Neural progenitor cell (in vitro differentiated cells): ENCODE data around the gene LOXHD1. TPM values are rescaled to one million over a fixed set of nuclear protein-coding genes. Genes with fewer than 3 reads are reported as not detected.

Experiments
- DNase-seq: peaks from one replicate; pipeline ENCODE4 v3.0.0-alpha.2; 2016; ENCODE audit warnings: low spot score
- H2AFZ ChIP-seq: fragments of 200-600 bp; sonication (generic); replicated peaks from 2 replicates; pipeline ENCODE4 v1.6.1; 2016; ENCODE audit warnings: antibody characterized with exemption
- H3F3A ChIP-seq: fragments of 200-600 bp; sonication (generic); 2 replicates; pipeline ENCODE4 v1.6.1; 2016; ENCODE audit warnings: antibody characterized with exemption, low read depth
- H3K27ac ChIP-seq: fragments of 200-600 bp; sonication (generic); 2 replicates; pipeline ENCODE4 v1.5.1; 2016; ENCODE audit warnings: mild to moderate bottlenecking
- H3K27me3 ChIP-seq: fragments of 200-600 bp; sonication (generic); 2 replicates; pipeline ENCODE4 v1.6.1; 2016; ENCODE audit warnings: mild to moderate bottlenecking, moderate library complexity
- H3K36me3 ChIP-seq: fragments of 200-600 bp; sonication (generic); 2 replicates; pipeline ENCODE4 v1.5.1; 2016
- H3K4me1 ChIP-seq: fragments of 200-600 bp; sonication (generic); 2 replicates; pipeline ENCODE4 v1.6.1; 2016; ENCODE audit warnings: mixed run types
- H3K4me2 ChIP-seq: fragments of 200-600 bp; sonication (generic); 2 replicates; pipeline ENCODE4 v1.6.1; 2016
- H3K4me3 ChIP-seq: fragments of 200-600 bp; sonication (generic); 2 replicates; pipeline ENCODE4 v1.5.1; 2016
- H3K79me2 ChIP-seq: fragments of 200-600 bp; sonication (generic); 2 replicates; pipeline ENCODE4 v1.6.1; 2016; ENCODE audit warnings: low read depth
- H3K9ac ChIP-seq: fragments of 200-600 bp; sonication (generic); 2 replicates; pipeline ENCODE4 v1.6.1; 2016
- H3K9me3 ChIP-seq: fragments of 200-600 bp; sonication (generic); 2 replicates; pipeline ENCODE4 v1.5.1; 2016; ENCODE audit warnings: low read depth
- H4K20me1 ChIP-seq: fragments of 200-600 bp; sonication (generic); 2 replicates; pipeline ENCODE4 v1.6.1; 2016; ENCODE audit warnings: low read depth
- H3K27ac Mint-ChIP-seq: 3 replicates; pipeline ENCODE4 v1.8.0; 2021; ENCODE audit warnings: mixed read lengths
- H3K27me3 Mint-ChIP-seq: 2 replicates; pipeline ENCODE4 v1.8.0; 2022; ENCODE audit warnings: low read depth, mild to moderate bottlenecking, inconsistent platforms, moderate library complexity, mixed read lengths; ENCODE audit not compliant: insufficient read depth
- H3K36me3 Mint-ChIP-seq: 3 replicates; pipeline ENCODE4 v1.8.0; 2021; ENCODE audit warnings: mixed read lengths
- H3K4me1 Mint-ChIP-seq: 3 replicates; pipeline ENCODE4 v1.8.0; 2021; ENCODE audit warnings: mixed read lengths
- H3K4me3 Mint-ChIP-seq: 3 replicates; pipeline ENCODE4 v1.8.0; 2021; ENCODE audit warnings: mild to moderate bottlenecking, moderate library complexity, mixed read lengths
- H3K9me3 Mint-ChIP-seq: 3 replicates; pipeline ENCODE4 v1.8.0; 2020; ENCODE audit warnings: mixed read lengths
- EZH2 ChIP-seq: fragments of 200-600 bp; sonication (generic); IDR thresholded peaks from 2 replicates; pipeline ENCODE4 v1.6.1; 2017; ENCODE audit warnings: antibody characterized with exemption, mild to moderate bottlenecking, moderate library complexity
- EZH2phosphoT487 ChIP-seq: fragments of 200-600 bp; sonication (generic); IDR thresholded peaks from 2 replicates; pipeline ENCODE4 v1.6.1; 2017; ENCODE audit warnings: antibody characterized with exemption
- total RNA-seq: library from RNA; depleted of rRNA; stranded (reverse); fragments of >200 nt; gene quantifications from 2 replicates; pipeline ENCODE4 v1.2.3, GENCODE V29; 2015; ENCODE audit warnings: low replicate concordance
- TF ChIP-seq, protein P1 (sequence below): fragments of 200-600 bp; sonication (generic); IDR thresholded peaks from 2 replicates; pipeline ENCODE4 v1.5.1; 2017; ENCODE audit warnings: antibody characterized with exemption, mild to moderate bottlenecking

LOXHD1 gene
- total RNA-seq, 1 donor from 2014 or later: not detected

DNA sequence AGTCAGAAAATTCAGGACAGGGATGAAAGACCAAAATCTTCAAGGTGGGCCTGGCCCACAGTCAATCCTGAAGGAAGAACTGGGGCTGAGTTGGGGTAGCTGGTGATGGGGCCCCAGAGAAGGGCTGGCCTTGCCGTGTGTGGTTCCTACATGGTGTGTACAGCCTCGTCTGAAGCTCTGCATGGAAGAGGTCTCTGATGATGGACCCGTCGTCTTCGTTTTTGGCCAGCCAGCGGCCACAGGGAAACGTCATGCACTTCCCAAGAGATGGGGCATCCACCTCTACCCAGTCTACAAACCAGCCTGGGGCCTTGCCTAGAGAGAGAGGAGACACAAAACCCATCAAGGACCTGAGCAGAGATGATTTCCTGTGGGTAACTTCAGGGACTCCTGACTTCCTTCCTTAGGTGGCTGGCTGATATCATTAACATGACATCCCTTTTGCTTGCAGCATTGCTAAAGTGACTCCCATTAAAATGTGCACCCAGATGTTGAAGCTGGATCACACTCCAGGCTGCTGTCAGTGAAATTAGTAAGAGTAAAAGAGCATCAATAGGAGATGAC is 115.3 kb downstream of the LOXHD1 start:
- no peak overlapping the region for H3K9ac ChIP-seq
- Mint-ChIP-seq H3K4me1 (no peaks in the 10 kb centered on the region), H3K27ac (no peak overlapping the region), H3K27me3 (peaks cover 13% of the 10 kb centered on the region), H3K9me3 (peaks cover 5% of the 10 kb centered on the region), H3K36me3 (no peaks in the 10 kb centered on the region), H3K4me3 (no peak overlapping the region)
- no peak overlapping the region for H3K4me2 ChIP-seq
- H3K4me1 ChIP-seq: no peaks in the 10 kb centered on the region
- no peak overlapping the region for H2AFZ ChIP-seq
- H3K4me3 ChIP-seq: no peak overlapping the region
- no peaks in the 10 kb centered on the region for H3K79me2 ChIP-seq
- no peak overlapping the region for H3K27ac ChIP-seq
- H3K36me3 ChIP-seq: no peaks in the 10 kb centered on the region
- no peaks in the 10 kb centered on the region for H3F3A ChIP-seq
- no peaks in the 10 kb centered on the region for H3K9me3 ChIP-seq
- H4K20me1 ChIP-seq: peaks cover 8% of the 10 kb centered on the region
- TF ChIP-seq, protein P1, sequence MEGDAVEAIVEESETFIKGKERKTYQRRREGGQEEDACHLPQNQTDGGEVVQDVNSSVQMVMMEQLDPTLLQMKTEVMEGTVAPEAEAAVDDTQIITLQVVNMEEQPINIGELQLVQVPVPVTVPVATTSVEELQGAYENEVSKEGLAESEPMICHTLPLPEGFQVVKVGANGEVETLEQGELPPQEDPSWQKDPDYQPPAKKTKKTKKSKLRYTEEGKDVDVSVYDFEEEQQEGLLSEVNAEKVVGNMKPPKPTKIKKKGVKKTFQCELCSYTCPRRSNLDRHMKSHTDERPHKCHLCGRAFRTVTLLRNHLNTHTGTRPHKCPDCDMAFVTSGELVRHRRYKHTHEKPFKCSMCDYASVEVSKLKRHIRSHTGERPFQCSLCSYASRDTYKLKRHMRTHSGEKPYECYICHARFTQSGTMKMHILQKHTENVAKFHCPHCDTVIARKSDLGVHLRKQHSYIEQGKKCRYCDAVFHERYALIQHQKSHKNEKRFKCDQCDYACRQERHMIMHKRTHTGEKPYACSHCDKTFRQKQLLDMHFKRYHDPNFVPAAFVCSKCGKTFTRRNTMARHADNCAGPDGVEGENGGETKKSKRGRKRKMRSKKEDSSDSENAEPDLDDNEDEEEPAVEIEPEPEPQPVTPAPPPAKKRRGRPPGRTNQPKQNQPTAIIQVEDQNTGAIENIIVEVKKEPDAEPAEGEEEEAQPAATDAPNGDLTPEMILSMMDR: no peak
- TF ChIP-seq EZH2phosphoT487 (no peak), EZH2 (no peak)
- no peak for DNase-seq
- H3K27me3 ChIP-seq: no peaks in the 10 kb centered on the region

DNA sequence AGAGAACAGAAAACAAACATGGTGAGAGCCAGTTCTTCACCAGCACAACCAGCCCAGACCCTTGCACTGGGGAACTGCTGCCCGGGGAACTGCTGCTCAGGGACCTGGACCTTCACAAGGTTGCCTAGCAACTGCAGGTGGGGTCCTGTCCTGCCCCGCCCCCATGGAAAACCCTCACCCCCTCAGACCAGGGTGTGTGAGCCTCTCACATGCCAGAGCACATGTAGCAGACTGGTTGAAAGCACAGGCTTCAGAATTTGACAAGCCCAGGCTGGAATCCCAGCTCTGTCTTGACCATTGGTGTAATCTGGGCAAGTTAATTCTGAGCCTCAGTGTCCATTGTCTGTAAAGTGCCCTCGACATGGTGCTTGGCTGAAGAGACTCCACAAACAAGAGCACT is 118.6 kb downstream of the LOXHD1 start:
- Mint-ChIP-seq H3K9me3 (no peaks in the 10 kb centered on the region), H3K27ac (no peak overlapping the region), H3K4me1 (no peaks in the 10 kb centered on the region), H3K4me3 (no peak overlapping the region), H3K27me3 (peaks cover 11% of the 10 kb centered on the region), H3K36me3 (no peaks in the 10 kb centered on the region)
- no peaks in the 10 kb centered on the region for H3K79me2 ChIP-seq
- no peak for TF ChIP-seq EZH2
- H3K27me3 ChIP-seq: no peaks in the 10 kb centered on the region
- H3K9me3 ChIP-seq: no peaks in the 10 kb centered on the region
- H3K4me2 ChIP-seq: no peak overlapping the region
- H3K27ac ChIP-seq: no peak overlapping the region
- H3K4me1 ChIP-seq: no peaks in the 10 kb centered on the region
- H4K20me1 ChIP-seq: peaks cover 8% of the 10 kb centered on the region
- no peak overlapping the region for H3K4me3 ChIP-seq
- no peaks in the 10 kb centered on the region for H3K36me3 ChIP-seq
- no peak for DNase-seq
- H3K9ac ChIP-seq: no peak overlapping the region
- H3F3A ChIP-seq: no peaks in the 10 kb centered on the region
- no peak overlapping the region for H2AFZ ChIP-seq

DNA sequence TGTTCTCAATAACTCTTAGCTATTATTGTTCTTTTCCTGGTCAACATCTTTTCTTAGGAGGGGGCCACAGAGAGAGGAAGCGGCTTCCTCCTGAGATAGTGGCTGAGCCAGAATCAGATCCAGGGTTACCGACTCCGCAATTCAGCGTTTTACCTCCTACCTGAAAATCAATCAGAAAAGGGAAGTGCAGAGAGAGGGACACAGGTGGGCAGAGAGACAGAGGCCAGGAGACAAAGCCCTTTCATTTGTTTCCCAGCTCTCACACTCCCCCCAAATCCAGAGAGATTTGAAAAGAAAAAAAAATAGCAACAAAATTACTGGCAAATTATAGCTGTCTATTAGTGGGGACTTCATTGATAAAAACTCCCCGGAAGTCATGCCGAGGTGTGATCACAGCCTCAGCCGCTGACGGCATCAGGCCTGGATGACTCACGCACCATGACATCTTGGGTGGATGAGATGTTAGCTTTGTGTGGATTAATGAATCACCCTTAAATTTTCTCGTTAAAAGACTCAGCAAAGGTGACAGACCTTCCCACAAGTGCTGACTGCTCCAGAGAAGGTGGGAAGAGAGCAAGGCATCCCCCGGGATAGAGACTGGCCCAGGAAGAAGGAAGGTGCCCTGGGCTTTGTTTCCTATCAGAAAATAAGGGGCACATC is 120.7 kb downstream of the LOXHD1 start:
- H3K27me3 Mint-ChIP-seq: peaks cover 9% of the 10 kb centered on the region
- H3K36me3 ChIP-seq: no peaks in the 10 kb centered on the region
- H3K9me3 ChIP-seq: no peaks in the 10 kb centered on the region

More for the DNA sequence above, 120.7 kb downstream of the LOXHD1 start:
- Mint-ChIP-seq H3K9me3 (no peaks in the 10 kb centered on the region), H3K27ac (no peak overlapping the region), H3K4me1 (no peaks in the 10 kb centered on the region), H3K36me3 (no peaks in the 10 kb centered on the region), H3K4me3 (no peak overlapping the region)
- H3K79me2 ChIP-seq: no peaks in the 10 kb centered on the region
- no peak for DNase-seq
- H4K20me1 ChIP-seq: no peaks in the 10 kb centered on the region
- H3K4me1 ChIP-seq: no peaks in the 10 kb centered on the region
- no peak for TF ChIP-seq EZH2phosphoT487
- TF ChIP-seq, protein P1: no peak
- no peak for TF ChIP-seq EZH2
- H3K27me3 ChIP-seq: no peaks in the 10 kb centered on the region
- no peak overlapping the region for H3K27ac ChIP-seq
- no peak overlapping the region for H3K4me3 ChIP-seq
- no peak overlapping the region for H3K4me2 ChIP-seq
- no peak overlapping the region for H3K9ac ChIP-seq
- H2AFZ ChIP-seq: no peak overlapping the region
- no peaks in the 10 kb centered on the region for H3F3A ChIP-seq
